MG63 (cell line): ENCODE measurements around the gene CTXN2. TPM values are rescaled to one million over a fixed set of nuclear protein-coding genes. Genes with fewer than 3 reads are reported as not detected.

ENCODE experiments used
- DNase-seq: peaks from one replicate; pipeline ENCODE4 v3.0.0-alpha.2; 2020
- H3K27me3 ChIP-seq: fragments of 250-450 bp; sonication (Bioruptor Pico); 2 replicates; pipeline ENCODE4 v1.5.1; 2020; ENCODE audit warnings: mild to moderate bottlenecking, moderate library complexity
- H3K36me3 ChIP-seq: fragments of 250-450 bp; sonication (Bioruptor Pico); 2 replicates; pipeline ENCODE4 v1.5.1; 2020; ENCODE audit warnings: mild to moderate bottlenecking, moderate library complexity
- H3K4me3 ChIP-seq: fragments of 250-450 bp; sonication (Bioruptor Pico); 2 replicates; pipeline ENCODE4 v1.5.1; 2020; ENCODE audit warnings: mild to moderate bottlenecking, moderate library complexity
- H3K9me3 ChIP-seq: fragments of 250-450 bp; sonication (Bioruptor Pico); 2 replicates; pipeline ENCODE4 v1.5.1; 2020; ENCODE audit warnings: mild to moderate bottlenecking, moderate library complexity
- total RNA-seq: library from RNA; depleted of rRNA; stranded (reverse); fragments of >200 nt; shearing (Covaris generic); gene quantifications from 2 replicates; pipeline ENCODE4 v1.2.3, GENCODE V29; 2014; ENCODE audit warnings: low replicate concordance

Gene CTXN2
- total RNA-seq, 1 experiment from 2014 or later = not detected

- Histone ChIP-seq H3K9me3 (no peaks in the 10 kb centered on the region), H3K4me3 (no peak overlapping the region), H3K27me3 (peaks cover 11% of the 10 kb centered on the region), H3K36me3 (no peaks in the 10 kb centered on the region)
- DNase-seq = peak; percentile 49
These were observed 412 bp upstream of the CTXN2 start for GRCh38 chr15:48190932-48191573.

- H3K4me3 ChIP-seq = no peak overlapping the region
- DNase-seq = no peak
- H3K36me3 ChIP-seq = no peaks in the 10 kb centered on the region
- H3K27me3 ChIP-seq = peaks cover 14% of the 10 kb centered on the region
- H3K9me3 ChIP-seq = no peaks in the 10 kb centered on the region
These were observed 10.6 kb downstream of the CTXN2 start for GRCh38 chr15:48202068-48202467.

- no peaks in the 10 kb centered on the region for H3K9me3 ChIP-seq
- DNase-seq = no peak
These were observed 14.5 kb downstream of the CTXN2 start, which contains the start of gene SLC12A1 for GRCh38 chr15:48205981-48206380. TSS of gene SLC12A1 (plus strand) at chr15:48206302. CDS start at chr15:48207720, 1,418 bp downstream.

GRCh38 chr15:48221261-48221660 is 29.8 kb downstream of the CTXN2 start:
- no peak for DNase-seq
- Histone ChIP-seq H3K27me3 (no peaks in the 10 kb centered on the region), H3K9me3 (no peaks in the 10 kb centered on the region; the same call in 1 of the 2 replicates), H3K4me3 (no peak overlapping the region), H3K36me3 (no peaks in the 10 kb centered on the region)

More at GRCh38 chr15:48205981-48206380, 14.5 kb downstream of the CTXN2 start, which contains the start of gene SLC12A1:
- Histone ChIP-seq H3K36me3 (no peaks in the 10 kb centered on the region), H3K4me3 (no peak within 1 kb of the TSS), H3K27me3 (peaks cover 2% of the 10 kb centered on the region; the same call in 1 of the 2 replicates)

- Histone ChIP-seq H3K9me3 (no peaks in the 10 kb centered on the region), H3K4me3 (no peak overlapping the region)
- peak; percentile 65 for DNase-seq
These were observed 30.4 kb downstream of the CTXN2 start for GRCh38 chr15:48221885-48222284.

GRCh38 chr15:48222627-48223026 is 31.2 kb downstream of the CTXN2 start:
- DNase-seq = peak; percentile 14
- Histone ChIP-seq H3K27me3 (no peaks in the 10 kb centered on the region), H3K36me3 (no peaks in the 10 kb centered on the region), H3K4me3 (no peak overlapping the region), H3K9me3 (no peaks in the 10 kb centered on the region)

More at GRCh38 chr15:48221885-48222284, 30.4 kb downstream of the CTXN2 start:
- H3K36me3 ChIP-seq = no peaks in the 10 kb centered on the region
- no peaks in the 10 kb centered on the region for H3K27me3 ChIP-seq

GRCh38 chr15:48225771-48226170 is 34.3 kb downstream of the CTXN2 start:
- no peak for DNase-seq
- H3K36me3 ChIP-seq = no peaks in the 10 kb centered on the region
- H3K4me3 ChIP-seq = no peak overlapping the region
- no peaks in the 10 kb centered on the region for H3K27me3 ChIP-seq
- H3K9me3 ChIP-seq = no peaks in the 10 kb centered on the region

GRCh38 chr15:48230498-48230897 is 39.0 kb downstream of the CTXN2 start:
- no peak for DNase-seq
- no peaks in the 10 kb centered on the region for H3K36me3 ChIP-seq

GRCh38 chr15:48233246-48233645 is 41.8 kb downstream of the CTXN2 start:
- Histone ChIP-seq H3K9me3 (no peaks in the 10 kb centered on the region), H3K4me3 (no peak overlapping the region), H3K36me3 (no peaks in the 10 kb centered on the region), H3K27me3 (peaks cover 5% of the 10 kb centered on the region; the same call in 1 of the 2 replicates)
- DNase-seq = no peak

More at GRCh38 chr15:48230498-48230897, 39.0 kb downstream of the CTXN2 start:
- Histone ChIP-seq H3K27me3 (peaks cover 5% of the 10 kb centered on the region; the same call in 1 of the 2 replicates), H3K9me3 (no peaks in the 10 kb centered on the region), H3K4me3 (no peak overlapping the region)

GRCh38 chr15:48239334-48239733 is 47.9 kb downstream of the CTXN2 start:
- Histone ChIP-seq H3K27me3 (no peaks in the 10 kb centered on the region), H3K9me3 (no peaks in the 10 kb centered on the region), H3K36me3 (no peaks in the 10 kb centered on the region), H3K4me3 (no peak overlapping the region)
- DNase-seq = no peak

GRCh38 chr15:48242015-48242414 is 50.5 kb downstream of the CTXN2 start:
- no peak for DNase-seq
- H3K27me3 ChIP-seq = no peaks in the 10 kb centered on the region
- H3K4me3 ChIP-seq = no peak overlapping the region
- no peaks in the 10 kb centered on the region for H3K9me3 ChIP-seq
- no peaks in the 10 kb centered on the region for H3K36me3 ChIP-seq

- DNase-seq = no peak
- Histone ChIP-seq H3K36me3 (no peaks in the 10 kb centered on the region), H3K4me3 (no peak overlapping the region), H3K27me3 (no peaks in the 10 kb centered on the region), H3K9me3 (no peaks in the 10 kb centered on the region)
These were observed 51.1 kb downstream of the CTXN2 start for GRCh38 chr15:48242535-48242934.

GRCh38 chr15:48244921-48245320 is 53.5 kb downstream of the CTXN2 start:
- DNase-seq = no peak
- Histone ChIP-seq H3K36me3 (no peaks in the 10 kb centered on the region), H3K9me3 (no peaks in the 10 kb centered on the region), H3K27me3 (no peaks in the 10 kb centered on the region), H3K4me3 (no peak overlapping the region)

- no peak for DNase-seq
- Histone ChIP-seq H3K27me3 (no peaks in the 10 kb centered on the region), H3K9me3 (no peaks in the 10 kb centered on the region), H3K36me3 (no peaks in the 10 kb centered on the region), H3K4me3 (no peak overlapping the region)
These were observed 56.9 kb downstream of the CTXN2 start for GRCh38 chr15:48248414-48248813.

GRCh38 chr15:48250640-48251076 is 59.2 kb downstream of the CTXN2 start:
- DNase-seq = peak; percentile 68
- Histone ChIP-seq H3K4me3 (no peak overlapping the region), H3K9me3 (no peaks in the 10 kb centered on the region), H3K36me3 (no peaks in the 10 kb centered on the region), H3K27me3 (no peaks in the 10 kb centered on the region)

GRCh38 chr15:48253172-48253571 is 61.7 kb downstream of the CTXN2 start:
- H3K27me3 ChIP-seq = no peaks in the 10 kb centered on the region
- no peaks in the 10 kb centered on the region for H3K9me3 ChIP-seq
- no peaks in the 10 kb centered on the region for H3K36me3 ChIP-seq
- DNase-seq = no peak
- no peak overlapping the region for H3K4me3 ChIP-seq
